ENCODE results near the gene LYVE1. TPM values are rescaled to one million over a fixed set of nuclear protein-coding genes. Genes with fewer than 3 reads are reported as not detected.

The LYVE1 gene
- total RNA-seq (10 to 100 TPM; 51.2 to 70.8 TPM), polyA plus RNA-seq (10 to 100 TPM; 22.5 to 22.6 TPM)
- long read RNA-seq, donor 1, transcript LYVE1-201 (6 exons, 3,273 nt), result major isoform, 23 of 51 reads
- long read RNA-seq, donor 1, partial matches to known transcripts, result 28 of 51 reads
- long read RNA-seq, donor 1, other reads (novel, unspliced or antisense), result 0 of 51 reads
- long read RNA-seq, donor 2, transcript LYVE1-201 (6 exons, 3,273 nt), result major isoform, 6 of 29 reads
- long read RNA-seq, donor 2, partial matches to known transcripts, result 23 of 29 reads
- long read RNA-seq, donor 2, other reads (novel, unspliced or antisense), result 0 of 29 reads
- long read RNA-seq, donor 3, transcript LYVE1-201 (6 exons, 3,273 nt), result major isoform, 21 of 56 reads
- long read RNA-seq, donor 3, partial matches to known transcripts, result 35 of 56 reads
- long read RNA-seq, donor 3, other reads (novel, unspliced or antisense), result 0 of 56 reads
- long read RNA-seq, donor 4, partial matches to known transcripts, result 27 of 30 reads
- long read RNA-seq, donor 4, other reads (novel, unspliced or antisense), result 0 of 30 reads
- long read RNA-seq, donor 5, transcript LYVE1-201 (6 exons, 3,273 nt), result major isoform, 26 of 74 reads
- long read RNA-seq, donor 5, partial matches to known transcripts, result 48 of 74 reads
- long read RNA-seq, donor 5, other reads (novel, unspliced or antisense), result 0 of 74 reads

GRCh38 chr11:10568486-10568941, at the start of gene LYVE1:
Gene LYVE1 (minus strand): TSS chr11:10568665. CDS start chr11:10568532, 133 bp downstream.
- Histone ChIP-seq H3K9ac (ENCODE audit: insufficient read depth in 1 of 2, low read length in 2 of 2) (no peak within 1 kb of the TSS), H3K4me1 (ENCODE audit: control insufficient read depth in 5 of 5, insufficient read depth in 5 of 5, low read length in 5 of 5) (peaks cover 0 to 16% (median 0%) of the 10 kb centered on the region in 5 donors), H3K9me3 (ENCODE audit: control insufficient read depth in 4 of 4, insufficient read depth in 3 of 4, low read length in 3 of 4) (no peaks in the 10 kb centered on the region), H3K27me3 (ENCODE audit: control insufficient read depth in 3 of 3, insufficient read depth in 3 of 3, low read length in 2 of 3) (no peaks in the 10 kb centered on the region), H3K36me3 (ENCODE audit: control insufficient read depth in 4 of 4, insufficient read depth in 4 of 4, low read length in 4 of 4) (no peaks in the 10 kb centered on the region), H3K4me3 (peak within 1 kb of the TSS; percentile 42), H3K27ac (ENCODE audit: low read depth in 1 of 2, low read length in 1 of 2) (peak within 1 kb of the TSS in 1 of 2 donors; percentile 70)
- peak; percentile 53 for ATAC-seq (ENCODE audit: insufficient read depth, low FRiP score)
- 67 to 81% methylated on average over 7 of the region's 7 CpGs for WGBS, 2 donors
- no peak for TF ChIP-seq CTCF (IDR thresholded peaks at IDR 0.05; ENCODE audit: control extremely low read depth, extremely low read depth)
- peak; percentile 23 to 70 (median 55) for DNase-seq

- Histone ChIP-seq H3K4me1 (ENCODE audit: control insufficient read depth in 5 of 5, insufficient read depth in 5 of 5, low read length in 5 of 5) (peaks cover 0 to 2% (median 0%) of the 10 kb centered on the region in 5 donors), H3K27ac (ENCODE audit: low read depth in 1 of 2, low read length in 1 of 2) (peak overlapping the region in 1 of 2 donors; percentile 57), H3K9ac (ENCODE audit: insufficient read depth in 1 of 2, low read length in 2 of 2) (no peak overlapping the region), H3K9me3 (ENCODE audit: control insufficient read depth in 4 of 4, insufficient read depth in 3 of 4, low read length in 3 of 4) (peaks cover 0 to 2% (median 0%) of the 10 kb centered on the region in 4 donors), H3K36me3 (ENCODE audit: control insufficient read depth in 4 of 4, insufficient read depth in 4 of 4, low read length in 4 of 4) (no peaks in the 10 kb centered on the region), H3K4me3 (no peak overlapping the region), H3K27me3 (ENCODE audit: control insufficient read depth in 3 of 3, insufficient read depth in 3 of 3, low read length in 2 of 3) (no peaks in the 10 kb centered on the region)
- TF ChIP-seq CTCF (IDR thresholded peaks at IDR 0.05; ENCODE audit: control extremely low read depth, extremely low read depth), result no peak
- DNase-seq (no peak), ATAC-seq (ENCODE audit: insufficient read depth, low FRiP score) (no peak)
- 39 to 63% methylated on average over 1 of the region's 1 CpG for WGBS, 2 donors
Observed at GRCh38 chr11:10617551-10617950, 49.1 kb upstream of the LYVE1 start.

- Histone ChIP-seq H3K9me3 (ENCODE audit: control insufficient read depth in 4 of 4, insufficient read depth in 3 of 4, low read length in 3 of 4) (peaks cover 0 to 2% (median 0%) of the 10 kb centered on the region in 4 donors), H3K9ac (ENCODE audit: insufficient read depth in 1 of 2, low read length in 2 of 2) (no peak overlapping the region), H3K27me3 (ENCODE audit: control insufficient read depth in 3 of 3, insufficient read depth in 3 of 3, low read length in 2 of 3) (no peaks in the 10 kb centered on the region), H3K4me3 (no peak overlapping the region), H3K27ac (ENCODE audit: low read depth in 1 of 2, low read length in 1 of 2) (no peak overlapping the region), H3K4me1 (ENCODE audit: control insufficient read depth in 5 of 5, insufficient read depth in 5 of 5, low read length in 5 of 5) (peaks cover 0 to 6% (median 2%) of the 10 kb centered on the region in 5 donors), H3K36me3 (ENCODE audit: control insufficient read depth in 4 of 4, insufficient read depth in 4 of 4, low read length in 4 of 4) (peaks cover 0 to 1% (median 0%) of the 10 kb centered on the region in 4 donors)
- no peak for TF ChIP-seq CTCF (IDR thresholded peaks at IDR 0.05; ENCODE audit: control extremely low read depth, extremely low read depth)
- ATAC-seq (ENCODE audit: insufficient read depth, low FRiP score) (no peak), DNase-seq (no peak)
- 69 to 78% methylated on average over 9 of the region's 9 CpGs for WGBS, 2 donors
Observed at GRCh38 chr11:10611979-10612862, 43.8 kb upstream of the LYVE1 start.
